ENCODE data around the gene KRTAP5-5.
"Not testable (repeated sequence)": the region's sequence is repeated elsewhere in the genome, so short reads cannot be mapped to it uniquely, and the experiment has no call there.

The KRTAP5-5 gene

DNA sequence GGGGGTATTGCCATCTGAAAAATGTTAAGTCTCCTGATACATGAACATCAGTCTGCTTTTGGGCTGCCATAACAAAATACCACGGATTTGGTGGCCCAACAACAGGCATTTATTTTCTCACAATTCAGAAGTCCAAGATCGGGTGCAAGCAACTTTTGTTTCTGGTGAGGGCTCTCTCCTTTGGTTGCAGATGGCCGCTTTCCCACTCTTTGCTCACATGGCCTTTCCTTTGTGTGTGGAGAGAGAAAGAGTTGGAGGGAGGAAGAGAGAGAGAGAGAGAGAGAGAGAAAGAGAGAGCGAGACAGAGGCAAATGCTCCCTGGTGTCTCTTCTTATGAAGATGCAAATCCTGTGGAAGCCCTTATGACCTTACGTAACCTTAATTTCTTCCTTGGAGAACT, 28.9 kb upstream of the KRTAP5-5 start:
- no peak overlapping the region for H3K4me3 ChIP-seq (ENCODE audit: low read depth, low read length)
- no peak for DNase-seq (ENCODE audit: low read depth)
- TF ChIP-seq POLR2A (IDR thresholded peaks at IDR 0.05; ENCODE audit: extremely low read depth, insufficient read length) (no peak), MYC (IDR thresholded peaks at IDR 0.05; ENCODE audit: low read depth, low read length) (no peak)
- TF ChIP-seq, protein P1, sequence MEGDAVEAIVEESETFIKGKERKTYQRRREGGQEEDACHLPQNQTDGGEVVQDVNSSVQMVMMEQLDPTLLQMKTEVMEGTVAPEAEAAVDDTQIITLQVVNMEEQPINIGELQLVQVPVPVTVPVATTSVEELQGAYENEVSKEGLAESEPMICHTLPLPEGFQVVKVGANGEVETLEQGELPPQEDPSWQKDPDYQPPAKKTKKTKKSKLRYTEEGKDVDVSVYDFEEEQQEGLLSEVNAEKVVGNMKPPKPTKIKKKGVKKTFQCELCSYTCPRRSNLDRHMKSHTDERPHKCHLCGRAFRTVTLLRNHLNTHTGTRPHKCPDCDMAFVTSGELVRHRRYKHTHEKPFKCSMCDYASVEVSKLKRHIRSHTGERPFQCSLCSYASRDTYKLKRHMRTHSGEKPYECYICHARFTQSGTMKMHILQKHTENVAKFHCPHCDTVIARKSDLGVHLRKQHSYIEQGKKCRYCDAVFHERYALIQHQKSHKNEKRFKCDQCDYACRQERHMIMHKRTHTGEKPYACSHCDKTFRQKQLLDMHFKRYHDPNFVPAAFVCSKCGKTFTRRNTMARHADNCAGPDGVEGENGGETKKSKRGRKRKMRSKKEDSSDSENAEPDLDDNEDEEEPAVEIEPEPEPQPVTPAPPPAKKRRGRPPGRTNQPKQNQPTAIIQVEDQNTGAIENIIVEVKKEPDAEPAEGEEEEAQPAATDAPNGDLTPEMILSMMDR (IDR thresholded peaks at IDR 0.05; ENCODE audit: low read depth, low read length): no peak
- TF ChIP-seq, protein P2, sequence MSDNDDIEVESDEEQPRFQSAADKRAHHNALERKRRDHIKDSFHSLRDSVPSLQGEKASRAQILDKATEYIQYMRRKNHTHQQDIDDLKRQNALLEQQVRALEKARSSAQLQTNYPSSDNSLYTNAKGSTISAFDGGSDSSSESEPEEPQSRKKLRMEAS (IDR thresholded peaks at IDR 0.05; ENCODE audit: low read depth, low read length): no peak

DNA sequence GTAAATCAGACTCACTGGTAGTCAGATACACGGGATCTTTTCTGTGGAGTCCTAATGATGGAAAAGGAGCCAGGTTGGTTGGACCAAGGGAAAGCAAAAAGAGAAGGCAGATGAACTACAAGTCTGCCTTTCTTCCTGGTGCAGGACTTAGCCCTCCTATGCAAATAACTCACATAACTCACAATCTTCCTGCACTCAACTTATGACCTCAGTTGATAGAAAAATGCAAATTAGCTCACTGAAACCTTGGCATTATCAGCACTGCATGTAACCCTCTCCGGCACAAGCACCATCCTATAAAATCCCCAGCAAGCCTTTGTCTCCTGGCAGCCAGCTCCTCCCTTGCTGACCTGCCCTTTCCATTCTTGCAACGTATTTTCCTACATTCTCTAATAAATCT, 27.9 kb upstream of the KRTAP5-5 start:
- not testable (repeated sequence) for H3K4me3 ChIP-seq (ENCODE audit: low read depth, low read length); DNase-seq (ENCODE audit: low read depth)

DNA sequence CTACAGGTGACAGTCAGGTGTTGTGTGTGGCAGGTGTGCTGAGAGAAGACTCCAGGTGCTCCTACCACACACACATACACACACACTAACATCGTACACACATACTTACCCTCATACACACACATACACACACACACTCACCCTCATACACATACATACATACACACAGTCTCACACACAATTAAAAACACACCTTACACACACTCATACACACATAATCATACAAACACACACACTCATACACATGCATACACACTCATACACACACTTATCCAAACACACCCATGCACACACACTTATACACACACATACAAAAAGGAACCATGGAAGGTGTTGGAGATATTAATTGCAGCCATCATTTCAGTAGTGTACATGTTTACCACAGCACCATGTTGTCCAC, 25.9 kb upstream of the KRTAP5-5 start:
- TF ChIP-seq POLR2A (IDR thresholded peaks at IDR 0.05; ENCODE audit: extremely low read depth, insufficient read length) (no peak), MYC (IDR thresholded peaks at IDR 0.05; ENCODE audit: low read depth, low read length) (no peak)
- TF ChIP-seq, protein P2 (IDR thresholded peaks at IDR 0.05; ENCODE audit: low read depth, low read length): no peak
- TF ChIP-seq, protein P1 (IDR thresholded peaks at IDR 0.05; ENCODE audit: low read depth, low read length): no peak
- H3K4me3 ChIP-seq (ENCODE audit: low read depth, low read length): no peak overlapping the region
- DNase-seq (ENCODE audit: low read depth): no peak

DNA sequence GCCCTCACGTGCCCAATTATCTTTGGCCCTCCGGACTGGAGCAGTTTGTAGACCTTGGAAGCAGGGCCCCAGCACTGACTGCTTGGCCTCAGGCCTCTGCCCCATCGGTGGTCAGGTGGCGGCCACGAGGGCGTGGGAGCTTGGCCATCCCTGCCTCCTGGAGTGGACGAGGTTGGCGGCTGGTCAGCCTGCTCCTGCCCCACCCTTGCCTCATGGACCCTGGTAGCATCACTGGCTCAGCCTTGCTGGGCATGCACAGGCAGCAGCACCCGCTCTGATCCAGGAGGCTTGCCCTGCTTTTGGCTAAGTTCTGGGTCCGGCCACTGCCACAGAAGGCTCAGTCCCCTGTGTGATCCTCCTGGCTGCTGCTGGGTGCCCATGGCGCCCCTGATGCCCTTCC, 25.4 kb upstream of the KRTAP5-5 start:
- TF ChIP-seq POLR2A (IDR thresholded peaks at IDR 0.05; ENCODE audit: extremely low read depth, insufficient read length) (no peak), MYC (IDR thresholded peaks at IDR 0.05; ENCODE audit: low read depth, low read length) (no peak)
- TF ChIP-seq, protein P2 (IDR thresholded peaks at IDR 0.05; ENCODE audit: low read depth, low read length): no peak
- TF ChIP-seq, protein P1 (IDR thresholded peaks at IDR 0.05; ENCODE audit: low read depth, low read length): no peak
- H3K4me3 ChIP-seq (ENCODE audit: low read depth, low read length): no peak overlapping the region
- DNase-seq (ENCODE audit: low read depth): no peak

DNA sequence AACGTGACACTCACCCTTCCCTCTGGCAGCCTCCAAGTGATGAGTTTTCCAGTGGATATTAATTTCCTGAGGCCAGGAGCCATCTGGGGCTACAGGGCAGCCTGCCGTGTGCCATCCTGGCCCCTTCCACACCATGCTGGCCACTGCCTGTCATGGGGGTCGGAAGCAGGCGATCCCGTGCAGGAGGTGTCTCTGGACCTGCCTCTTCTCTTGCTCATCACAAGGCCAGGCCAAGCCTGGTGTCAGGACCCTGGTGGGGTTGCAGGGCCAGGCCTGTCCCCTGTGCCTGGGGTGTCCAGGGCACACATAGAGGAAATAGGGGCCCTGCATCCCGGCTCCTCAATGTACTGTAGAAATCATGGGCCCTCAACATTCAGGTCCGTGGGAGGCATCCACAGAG, 24.9 kb upstream of the KRTAP5-5 start:
- no peak for DNase-seq (ENCODE audit: low read depth)

DNA sequence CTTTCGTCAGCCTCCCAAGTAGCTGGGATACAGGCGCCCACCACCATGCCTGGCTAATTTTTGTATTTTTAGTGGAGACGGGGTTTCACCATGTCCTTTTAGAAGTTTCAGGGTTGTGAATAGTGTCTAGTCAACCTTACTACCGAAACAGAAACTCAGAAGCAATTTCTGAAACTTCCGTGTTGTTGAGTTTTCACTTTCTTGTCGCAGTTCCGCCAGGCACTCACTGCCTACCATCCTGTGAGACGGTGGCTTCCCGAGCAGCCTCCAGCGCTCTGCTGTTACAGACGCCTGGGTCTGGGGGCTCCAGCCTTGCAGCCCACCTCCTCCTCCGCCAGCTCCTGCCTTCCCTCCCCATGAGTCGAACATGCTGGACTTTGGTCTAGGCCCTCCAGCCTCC, 23.7 kb upstream of the KRTAP5-5 start:
- DNase-seq (ENCODE audit: low read depth); H3K4me3 ChIP-seq (ENCODE audit: low read depth, low read length): not testable (repeated sequence)

More for the DNA sequence above, 24.9 kb upstream of the KRTAP5-5 start:
- H3K4me3 ChIP-seq (ENCODE audit: low read depth, low read length): no peak overlapping the region
- no peak for TF ChIP-seq MYC (IDR thresholded peaks at IDR 0.05; ENCODE audit: low read depth, low read length)
- TF ChIP-seq, protein P2 (IDR thresholded peaks at IDR 0.05; ENCODE audit: low read depth, low read length): no peak
- TF ChIP-seq POLR2A (IDR thresholded peaks at IDR 0.05; ENCODE audit: extremely low read depth, insufficient read length): no peak
- TF ChIP-seq, protein P1 (IDR thresholded peaks at IDR 0.05; ENCODE audit: low read depth, low read length): no peak

DNA sequence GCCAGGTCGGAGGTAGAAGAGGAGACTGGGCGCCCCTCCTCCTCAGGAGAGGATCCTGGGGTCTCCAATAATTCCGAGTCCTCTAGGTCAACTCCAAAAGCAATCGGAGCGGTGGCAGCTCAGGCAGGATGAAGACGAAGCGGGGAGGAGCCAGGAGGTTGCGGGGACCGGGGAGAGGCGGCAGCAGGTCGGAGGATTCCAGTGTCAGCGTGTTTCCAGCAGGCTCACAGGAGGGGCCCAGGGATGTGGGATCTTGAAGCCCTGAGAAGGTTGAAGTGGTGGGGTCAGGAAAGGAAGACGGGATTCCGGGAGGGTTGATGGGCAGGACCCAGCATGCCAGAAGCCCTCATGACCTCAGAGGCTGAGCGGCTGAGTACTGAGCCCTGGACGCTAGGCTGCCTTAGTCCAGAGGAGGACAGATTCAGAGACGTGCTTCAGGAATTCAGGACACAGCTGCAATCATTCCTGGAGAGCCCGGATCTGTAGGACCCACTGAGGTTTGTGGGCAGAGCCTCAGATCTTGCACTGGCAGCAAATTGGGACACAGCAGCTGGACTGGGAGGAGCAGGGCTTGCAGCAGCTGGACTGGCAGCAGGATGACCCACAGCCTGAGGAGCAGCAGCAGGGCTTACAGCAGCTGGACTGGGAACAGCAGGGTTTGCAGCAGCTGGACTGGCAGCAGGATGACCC, 22.3 kb upstream of the KRTAP5-5 start:
- DNase-seq (ENCODE audit: low read depth); H3K4me3 ChIP-seq (ENCODE audit: low read depth, low read length): not testable (repeated sequence)

DNA sequence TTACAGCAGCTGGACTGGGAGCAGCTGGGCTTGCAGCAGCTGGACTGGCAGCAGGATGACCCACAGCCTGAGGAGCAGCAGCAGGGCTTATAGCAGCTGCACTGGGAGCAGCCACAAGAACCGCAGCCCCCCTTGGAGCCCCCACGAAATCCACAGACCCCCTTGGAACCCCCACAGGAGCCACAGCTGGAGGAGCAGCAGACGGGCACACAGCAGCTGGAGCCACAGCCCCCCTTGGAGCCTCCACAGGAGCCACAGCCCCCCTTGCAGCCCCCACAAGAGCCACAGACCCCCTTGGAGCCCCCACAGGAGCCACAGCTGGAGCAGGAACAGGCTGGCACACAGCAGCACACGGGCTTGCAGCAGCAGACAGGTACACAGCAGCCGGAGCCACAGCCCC, 21.7 kb upstream of the KRTAP5-5 start:
- not testable (repeated sequence) for DNase-seq (ENCODE audit: low read depth); H3K4me3 ChIP-seq (ENCODE audit: low read depth, low read length)
